ENCODE measurements around the gene MYZAP. TPM values are rescaled to one million over a fixed set of nuclear protein-coding genes. Genes with fewer than 3 reads are reported as not detected.

The MYZAP gene
- total and polyA plus RNA-seq, 9 of the 15 experiments (the other 6 are each of a cell fraction or from before 2014, with no cell fraction given): 0.03 TPM; not detected in 8

DNA sequence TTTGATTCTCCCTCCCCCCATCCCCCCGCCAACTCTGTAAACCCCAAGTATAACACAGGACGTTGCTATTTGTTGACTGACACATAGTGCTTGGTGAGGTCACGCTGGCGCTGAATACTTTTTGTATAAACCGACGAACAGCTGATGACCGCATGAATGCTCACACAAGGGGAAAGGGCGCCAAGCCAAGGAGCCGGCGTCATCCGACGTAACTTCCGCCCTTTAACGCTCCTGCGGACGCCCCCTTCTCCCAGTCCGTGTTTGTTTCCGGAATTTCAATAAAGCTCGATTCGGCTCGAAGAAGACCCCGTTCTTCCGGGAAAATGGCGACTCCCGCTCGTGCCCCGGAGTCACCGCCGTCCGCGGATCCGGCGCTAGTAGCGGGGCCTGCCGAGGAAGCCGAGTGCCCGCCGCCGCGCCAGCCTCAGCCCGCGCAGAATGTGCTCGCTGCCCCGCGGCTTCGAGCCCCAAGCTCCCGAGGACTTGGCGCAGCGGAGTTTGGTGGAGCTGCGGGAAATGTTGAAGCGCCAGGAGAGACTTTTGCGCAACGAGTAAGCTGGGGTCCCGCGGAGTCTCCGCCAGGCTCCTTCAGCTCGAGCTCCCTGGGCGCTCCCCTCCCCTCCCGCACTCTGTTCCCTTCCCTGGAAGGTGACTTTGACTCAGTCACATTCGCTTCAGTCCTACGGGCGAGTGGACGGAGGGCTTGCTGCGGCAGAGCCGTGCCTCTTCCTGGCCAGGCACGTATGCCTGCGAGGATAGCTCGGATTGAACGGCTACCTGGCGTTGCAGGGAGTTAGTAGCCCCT lies 114.9 kb downstream of the MYZAP start, which contains the start of gene POLR2M (continued):
- TF ChIP-seq, protein P1, sequence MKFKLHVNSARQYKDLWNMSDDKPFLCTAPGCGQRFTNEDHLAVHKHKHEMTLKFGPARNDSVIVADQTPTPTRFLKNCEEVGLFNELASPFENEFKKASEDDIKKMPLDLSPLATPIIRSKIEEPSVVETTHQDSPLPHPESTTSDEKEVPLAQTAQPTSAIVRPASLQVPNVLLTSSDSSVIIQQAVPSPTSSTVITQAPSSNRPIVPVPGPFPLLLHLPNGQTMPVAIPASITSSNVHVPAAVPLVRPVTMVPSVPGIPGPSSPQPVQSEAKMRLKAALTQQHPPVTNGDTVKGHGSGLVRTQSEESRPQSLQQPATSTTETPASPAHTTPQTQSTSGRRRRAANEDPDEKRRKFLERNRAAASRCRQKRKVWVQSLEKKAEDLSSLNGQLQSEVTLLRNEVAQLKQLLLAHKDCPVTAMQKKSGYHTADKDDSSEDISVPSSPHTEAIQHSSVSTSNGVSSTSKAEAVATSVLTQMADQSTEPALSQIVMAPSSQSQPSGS (CRISPR knock-in tag; IDR thresholded peaks at IDR 0.05): no peak
- TF ChIP-seq HCFC1 (IDR thresholded peaks at IDR 0.05; ENCODE audit: low read depth, low read length): peak; percentile 83
- no peak for TF ChIP-seq ZNF232 (CRISPR knock-in tag; IDR thresholded peaks at IDR 0.05)
- TF ChIP-seq WHSC1 (IDR thresholded peaks at IDR 0.05; ENCODE audit: low read length): no peak
- TF ChIP-seq POLR3A (IDR thresholded peaks at IDR 0.05; ENCODE audit: borderline replicate concordance, extremely low read depth, insufficient read depth, insufficient read length): no peak
- TF ChIP-seq COPS2 (conservative IDR thresholded peaks at IDR 0.05): no peak
- TF ChIP-seq, protein P2, sequence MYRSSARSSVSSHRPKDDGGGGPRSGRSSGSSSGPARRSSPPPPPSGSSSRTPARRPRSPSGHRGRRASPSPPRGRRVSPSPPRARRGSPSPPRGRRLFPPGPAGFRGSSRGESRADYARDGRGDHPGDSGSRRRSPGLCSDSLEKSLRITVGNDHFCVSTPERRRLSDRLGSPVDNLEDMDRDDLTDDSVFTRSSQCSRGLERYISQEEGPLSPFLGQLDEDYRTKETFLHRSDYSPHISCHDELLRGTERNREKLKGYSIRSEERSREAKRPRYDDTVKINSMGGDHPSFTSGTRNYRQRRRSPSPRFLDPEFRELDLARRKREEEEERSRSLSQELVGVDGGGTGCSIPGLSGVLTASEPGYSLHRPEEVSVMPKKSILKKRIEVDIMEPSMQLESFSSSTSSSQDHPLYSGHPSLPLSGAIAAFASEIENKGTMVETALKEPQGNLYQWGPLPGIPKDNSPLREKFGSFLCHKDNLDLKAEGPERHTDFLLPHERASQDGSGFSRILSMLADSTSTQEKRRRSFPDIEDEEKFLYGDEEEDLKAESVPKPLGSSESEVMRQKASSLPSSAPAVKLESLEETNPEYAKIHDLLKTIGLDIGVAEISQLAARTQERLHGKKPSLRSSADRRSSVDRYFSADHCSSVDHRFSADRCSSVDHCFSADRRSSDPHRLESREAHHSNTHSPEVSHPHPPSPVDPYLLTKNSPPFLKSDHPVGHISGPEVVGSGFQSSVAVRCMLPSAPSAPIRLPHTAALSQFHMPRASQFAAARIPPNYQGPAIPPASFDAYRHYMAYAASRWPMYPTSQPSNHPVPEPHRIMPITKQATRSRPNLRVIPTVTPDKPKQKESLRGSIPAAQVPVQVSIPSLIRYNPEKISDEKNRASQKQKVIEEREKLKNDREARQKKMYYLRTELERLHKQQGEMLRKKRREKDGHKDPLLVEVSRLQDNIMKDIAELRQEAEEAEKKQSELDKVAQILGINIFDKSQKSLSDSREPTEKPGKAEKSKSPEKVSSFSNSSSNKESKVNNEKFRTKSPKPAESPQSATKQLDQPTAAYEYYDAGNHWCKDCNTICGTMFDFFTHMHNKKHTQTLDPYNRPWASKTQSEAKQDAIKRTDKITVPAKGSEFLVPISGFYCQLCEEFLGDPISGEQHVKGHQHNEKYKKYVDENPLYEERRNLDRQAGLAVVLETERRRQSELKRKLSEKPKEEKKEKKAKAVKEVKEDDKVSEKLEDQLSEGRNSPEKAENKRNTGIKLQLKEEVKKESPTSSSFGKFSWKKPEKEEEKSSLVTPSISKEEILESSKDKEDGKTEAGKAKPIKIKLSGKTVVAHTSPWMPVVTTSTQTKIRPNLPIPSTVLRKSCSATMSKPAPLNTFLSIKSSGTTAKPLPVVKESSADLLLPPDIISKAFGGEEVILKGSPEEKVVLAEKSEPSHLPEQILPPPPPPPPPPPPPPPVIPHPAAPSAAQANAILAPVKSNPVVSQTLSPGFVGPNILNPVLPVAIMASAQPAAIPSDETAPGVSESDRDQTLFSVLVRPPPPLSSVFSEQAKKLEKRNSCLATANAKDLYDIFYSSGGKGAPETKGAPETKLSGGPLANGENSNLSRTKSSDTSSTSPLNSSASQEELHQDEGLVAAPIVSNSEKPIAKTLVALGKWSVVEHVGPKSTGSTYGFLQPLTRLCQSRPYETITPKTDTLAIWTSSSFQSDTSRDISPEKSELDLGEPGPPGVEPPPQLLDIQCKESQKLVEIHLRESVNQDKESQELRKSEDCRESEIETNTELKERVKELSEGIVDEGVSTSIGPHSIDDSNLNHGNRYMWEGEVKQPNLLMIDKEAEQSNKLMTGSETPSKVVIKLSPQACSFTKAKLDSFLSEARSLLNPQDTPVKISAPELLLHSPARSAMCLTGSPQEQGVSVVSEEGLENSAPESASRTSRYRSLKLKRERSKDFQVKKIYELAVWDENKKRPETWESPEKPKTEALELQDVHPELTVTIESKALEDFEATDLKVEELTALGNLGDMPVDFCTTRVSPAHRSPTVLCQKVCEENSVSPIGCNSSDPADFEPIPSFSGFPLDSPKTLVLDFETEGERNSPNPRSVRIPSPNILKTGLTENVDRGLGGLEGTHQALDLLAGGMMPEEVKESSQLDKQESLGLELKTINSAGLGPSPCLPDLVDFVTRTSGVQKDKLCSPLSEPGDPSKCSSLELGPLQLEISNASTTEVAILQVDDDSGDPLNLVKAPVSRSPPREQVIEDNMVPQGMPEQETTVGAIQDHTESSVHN (IDR thresholded peaks at IDR 0.05; ENCODE audit: borderline replicate concordance in 1 of 2, low read depth in 1 of 2): peak in 1 of 2 experiments; percentile 71; a peak in 1 of 4 replicates
- TF ChIP-seq ZFP30 (CRISPR knock-in tag; IDR thresholded peaks at IDR 0.05; ENCODE audit: borderline replicate concordance): no peak
- TF ChIP-seq, protein P3, sequence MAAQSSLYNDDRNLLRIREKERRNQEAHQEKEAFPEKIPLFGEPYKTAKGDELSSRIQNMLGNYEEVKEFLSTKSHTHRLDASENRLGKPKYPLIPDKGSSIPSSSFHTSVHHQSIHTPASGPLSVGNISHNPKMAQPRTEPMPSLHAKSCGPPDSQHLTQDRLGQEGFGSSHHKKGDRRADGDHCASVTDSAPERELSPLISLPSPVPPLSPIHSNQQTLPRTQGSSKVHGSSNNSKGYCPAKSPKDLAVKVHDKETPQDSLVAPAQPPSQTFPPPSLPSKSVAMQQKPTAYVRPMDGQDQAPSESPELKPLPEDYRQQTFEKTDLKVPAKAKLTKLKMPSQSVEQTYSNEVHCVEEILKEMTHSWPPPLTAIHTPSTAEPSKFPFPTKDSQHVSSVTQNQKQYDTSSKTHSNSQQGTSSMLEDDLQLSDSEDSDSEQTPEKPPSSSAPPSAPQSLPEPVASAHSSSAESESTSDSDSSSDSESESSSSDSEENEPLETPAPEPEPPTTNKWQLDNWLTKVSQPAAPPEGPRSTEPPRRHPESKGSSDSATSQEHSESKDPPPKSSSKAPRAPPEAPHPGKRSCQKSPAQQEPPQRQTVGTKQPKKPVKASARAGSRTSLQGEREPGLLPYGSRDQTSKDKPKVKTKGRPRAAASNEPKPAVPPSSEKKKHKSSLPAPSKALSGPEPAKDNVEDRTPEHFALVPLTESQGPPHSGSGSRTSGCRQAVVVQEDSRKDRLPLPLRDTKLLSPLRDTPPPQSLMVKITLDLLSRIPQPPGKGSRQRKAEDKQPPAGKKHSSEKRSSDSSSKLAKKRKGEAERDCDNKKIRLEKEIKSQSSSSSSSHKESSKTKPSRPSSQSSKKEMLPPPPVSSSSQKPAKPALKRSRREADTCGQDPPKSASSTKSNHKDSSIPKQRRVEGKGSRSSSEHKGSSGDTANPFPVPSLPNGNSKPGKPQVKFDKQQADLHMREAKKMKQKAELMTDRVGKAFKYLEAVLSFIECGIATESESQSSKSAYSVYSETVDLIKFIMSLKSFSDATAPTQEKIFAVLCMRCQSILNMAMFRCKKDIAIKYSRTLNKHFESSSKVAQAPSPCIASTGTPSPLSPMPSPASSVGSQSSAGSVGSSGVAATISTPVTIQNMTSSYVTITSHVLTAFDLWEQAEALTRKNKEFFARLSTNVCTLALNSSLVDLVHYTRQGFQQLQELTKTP (IDR thresholded peaks at IDR 0.05; ENCODE audit: low read depth in 1 of 2, partially characterized antibody in 2 of 2): no peak
- TF ChIP-seq SNRNP70 (optimal IDR thresholded peaks at IDR 0.05; ENCODE audit: low read depth, low read length): no peak
